SK-N-SH (cell line): Measurements from ENCODE around the gene GABRB1. TPM values are rescaled to one million over a fixed set of nuclear protein-coding genes. Genes with fewer than 3 reads are reported as not detected.

ENCODE experiments used
- CTCF ChIA-PET: fragments of 300-600, 350-600 bp; formaldehyde crosslinking; extraction: SDS; loops from one replicate; lab custom pipeline; 2021; lab: Yijun Ruan, JAX
- POLR2A ChIA-PET: fragments of 350-600 bp; sonication (Branson Sonifier 250); formaldehyde crosslinking; extraction: SDS; loops from one replicate; lab custom pipeline; 2020; ENCODE audit warnings: antibody characterized with exemption, inconsistent platforms; lab: Yijun Ruan, JAX
- DNase-seq: peaks from one replicate; pipeline ENCODE4 v3.0.0; 2012
- H2AFZ ChIP-seq: fragments of 200-600 bp; sonication (generic); 2 replicates; pipeline ENCODE4 v1.8.1; 2016; ENCODE audit warnings: antibody characterized with exemption, mild to moderate bottlenecking, low read depth
- H3F3A ChIP-seq: fragments of 200-600 bp; sonication (generic); replicated peaks from 2 replicates; pipeline ENCODE3; 2016; ENCODE audit warnings: antibody characterized with exemption, mild to moderate bottlenecking; ENCODE audit not compliant: insufficient read depth
- H3K27ac ChIP-seq, 2 experiments: fragments of 200-500 bp in 1 of 2; fragments of 200-600 bp in 1 of 2; sonication (Bioruptor generic) in 1 of 2; sonication (generic), shearing (Covaris generic) in 1 of 2; 2 replicates each; pipeline versions ENCODE4 v1.5.1 to v1.6.1; 2014 to 2016; ENCODE audit warnings: low read depth in 2 of 2, inconsistent platforms in 1 of 2, low read length in 1 of 2, mild to moderate bottlenecking in 1 of 2, mixed read lengths in 1 of 2
- H3K27me3 ChIP-seq: fragments of 200-600 bp; sonication (generic), shearing (Covaris generic); 2 replicates; pipeline ENCODE4 v1.6.1; 2016; ENCODE audit warnings: mixed run types; ENCODE audit not compliant: insufficient read depth
- H3K36me3 ChIP-seq, 2 experiments: fragments of 200-500 bp in 1 of 2; fragments of 200-600 bp in 1 of 2; sonication (Bioruptor generic) in 1 of 2; sonication (generic) in 1 of 2; replicated peaks in 1 of 2; 2 replicates each; pipeline versions ENCODE3 to v1.5.1; 2014 to 2016; ENCODE audit warnings: low read length in 1 of 2, mild to moderate bottlenecking in 1 of 2; ENCODE audit not compliant: insufficient read depth in 2 of 2, control insufficient read depth in 1 of 2
- H3K4me1 ChIP-seq, 2 experiments: fragments of 200-500 bp in 1 of 2; fragments of 200-600 bp in 1 of 2; sonication (Bioruptor generic) in 1 of 2; sonication (generic), shearing (Covaris generic) in 1 of 2; 2 replicates each; pipeline versions ENCODE4 v1.5.1 to v1.6.1; 2014 to 2016; ENCODE audit warnings: low read depth in 1 of 2, low read length in 1 of 2, mixed run types in 1 of 2; ENCODE audit not compliant: insufficient read depth in 2 of 2, control insufficient read depth in 1 of 2
- H3K4me2 ChIP-seq: fragments of 200-600 bp; sonication (generic), shearing (Covaris generic); 2 replicates; pipeline ENCODE4 v1.6.1; 2017; ENCODE audit warnings: mixed run types
- H3K4me3 ChIP-seq, 2 experiments: fragments of 200-500 bp in 1 of 2; fragments of 200-600 bp in 1 of 2; sonication (Bioruptor generic) in 1 of 2; sonication (generic), shearing (Covaris generic) in 1 of 2; 2 replicates each; pipeline versions ENCODE4 v1.5.1 to v1.8.1; 2014 to 2016; ENCODE audit warnings: low read depth in 2 of 2, inconsistent platforms in 1 of 2, low read length in 1 of 2, mild to moderate bottlenecking in 1 of 2, mixed read lengths in 1 of 2, moderate library complexity in 1 of 2
- H3K79me2 ChIP-seq: fragments of 200-600 bp; sonication (generic); 2 replicates; pipeline ENCODE4 v1.8.1; 2017; ENCODE audit warnings: mild to moderate bottlenecking; ENCODE audit not compliant: insufficient read depth
- H3K9ac ChIP-seq: fragments of 200-600 bp; sonication (generic); 2 replicates; pipeline ENCODE4 v1.6.1; 2017; ENCODE audit warnings: mixed run types
- H3K9me2 ChIP-seq: fragments of 200-600 bp; sonication (generic); 2 replicates; pipeline ENCODE4 v1.6.1; 2017; ENCODE audit warnings: mixed run types
- H3K9me3 ChIP-seq: fragments of 200-600 bp; sonication (generic); 2 replicates; pipeline ENCODE4 v1.6.1; 2017; ENCODE audit warnings: mixed run types, mild to moderate bottlenecking, moderate library complexity
- H4K20me1 ChIP-seq: fragments of 200-600 bp; sonication (generic); 2 replicates; pipeline ENCODE4 v1.6.1; 2017; ENCODE audit warnings: mild to moderate bottlenecking, mixed run types; ENCODE audit not compliant: insufficient read depth
- CHD2 ChIP-seq: fragments of 150-350 bp; IDR thresholded peaks from 2 replicates; pipeline ENCODE4 v1.6.1; 2018; ENCODE audit warnings: low read length; ENCODE audit not compliant: partially characterized antibody
- EP300 ChIP-seq, 2 experiments: IDR thresholded peaks; 2 replicates each; pipeline versions ENCODE4 v1.4.0 to v1.6.1; 2012; ENCODE audit warnings: borderline replicate concordance in 1 of 2, low read depth in 1 of 2, low read length in 1 of 2
- FOXM1 ChIP-seq: IDR thresholded peaks from 2 replicates; pipeline ENCODE4 v1.4.0; 2012; ENCODE audit warnings: low read depth, mild to moderate bottlenecking
- GABPA ChIP-seq: IDR thresholded peaks from 2 replicates; pipeline ENCODE4 v1.4.0; 2012; ENCODE audit warnings: low read depth, mild to moderate bottlenecking
- IRF3 ChIP-seq: fragments of 150-350 bp; IDR thresholded peaks from 2 replicates; pipeline ENCODE4 v1.6.1; 2016; ENCODE audit warnings: mild to moderate bottlenecking, low read depth, low read length
- MXI1 ChIP-seq: IDR thresholded peaks from 2 replicates; pipeline ENCODE4 v1.6.1; 2012; ENCODE audit warnings: mild to moderate bottlenecking, low read depth, low read length, improper control_type of control experiment
- NFIC ChIP-seq: IDR thresholded peaks from 2 replicates; pipeline ENCODE4 v1.4.0; 2012; ENCODE audit warnings: borderline replicate concordance
- NRF1 ChIP-seq: IDR thresholded peaks from 2 replicates; pipeline ENCODE4 v1.6.1; 2012; ENCODE audit warnings: low read depth, mild to moderate bottlenecking, low read length
- PBX3 ChIP-seq: IDR thresholded peaks from 2 replicates; pipeline ENCODE4; 2012
- POLR2AphosphoS5 ChIP-seq: IDR thresholded peaks from 2 replicates; pipeline ENCODE4 v1.6.1; 2012; ENCODE audit warnings: low read depth, low read length
- RAD21 ChIP-seq: IDR thresholded peaks from 2 replicates; pipeline ENCODE4 v1.6.1; 2012; ENCODE audit warnings: mild to moderate bottlenecking, low read length
- TAF1 ChIP-seq: IDR thresholded peaks from 2 replicates; pipeline ENCODE4 v1.6.1; 2012; ENCODE audit warnings: low read depth, mild to moderate bottlenecking, low read length, moderate library complexity, borderline replicate concordance
- TCF12 ChIP-seq: IDR thresholded peaks from 2 replicates; pipeline ENCODE4 v1.4.0; 2012
- USF1 ChIP-seq: IDR thresholded peaks from 2 replicates; pipeline ENCODE4 v1.4.0; 2012; ENCODE audit warnings: low read depth, borderline replicate concordance
- ZBTB33 ChIP-seq: IDR thresholded peaks from 2 replicates; pipeline ENCODE4 v1.4.0; 2012; ENCODE audit warnings: low read depth, borderline replicate concordance
- WGBS: methylation state at CpG from one replicate; pipeline ENCODE4 v1.1.6; 2017; ENCODE audit warnings: low lambda C conversion rate; 5-methylcytosine and 5-hydroxymethylcytosine counted together
- polyA plus RNA-seq, 3 experiments: library from polyadenylated mRNA; depleted of rRNA; stranded (reverse); fragments of >200 nt; gene quantifications; 2 replicates each; pipeline ENCODE4 v1.2.3, GENCODE V29; 2012

The GABRB1 gene
- polyA plus RNA-seq, 1 of the 3 experiments (the other 2 are of a cell fraction): not detected

- Histone ChIP-seq H3K9me3 (no peaks in the 10 kb centered on the region), H3K4me2 (no peak overlapping the region), H3K79me2 (no peaks in the 10 kb centered on the region), H3F3A (no peaks in the 10 kb centered on the region), H3K27me3 (peaks cover 9% of the 10 kb centered on the region; the same call in 1 of the 2 replicates), H3K27ac (no peak overlapping the region), H3K9ac (no peak overlapping the region), H3K4me3 (no peak overlapping the region), H4K20me1 (no peaks in the 10 kb centered on the region), H3K36me3 (no peaks in the 10 kb centered on the region), H3K4me1 (no peaks in the 10 kb centered on the region), H3K9me2 (no peaks in the 10 kb centered on the region), H2AFZ (no peak overlapping the region)
- CTCF ChIA-PET: interaction anchor here (2.2 kb wide), 1 partner anchor 17 kb away, joined by 8 read pairs; no protein-coding TSS in a partner anchor
- TF ChIP-seq GABPA (no peak), MXI1 (no peak), NFIC (no peak)
- POLR2A ChIA-PET: no interaction called here
- 0% methylated on average over 1 of the region's 1 CpG for WGBS
- no peak for DNase-seq
These were observed 73.6 kb downstream of the GABRB1 start for GRCh38 chr4:47104986-47105385.

- H3K9ac ChIP-seq: no peak overlapping the region
- no peaks in the 10 kb centered on the region for H3K4me1 ChIP-seq
- H3F3A ChIP-seq: no peaks in the 10 kb centered on the region
- POLR2A ChIA-PET: no interaction called here
- peaks cover 9% of the 10 kb centered on the region; the same call in 1 of the 2 replicates for H3K27me3 ChIP-seq
- no peak overlapping the region for H2AFZ ChIP-seq
- H3K4me2 ChIP-seq: no peak overlapping the region
- H3K36me3 ChIP-seq: no peaks in the 10 kb centered on the region
- no peak for DNase-seq
- H3K9me2 ChIP-seq: no peaks in the 10 kb centered on the region
- H3K9me3 ChIP-seq: no peaks in the 10 kb centered on the region
- WGBS: 3% methylated on average over 1 of the region's 1 CpG
- H4K20me1 ChIP-seq: no peaks in the 10 kb centered on the region
- no peak for TF ChIP-seq CHD2
- no peak for TF ChIP-seq TCF12
- no peak for TF ChIP-seq PBX3
- TF ChIP-seq TAF1: no peak
- no peak for TF ChIP-seq POLR2AphosphoS5
- no peak for TF ChIP-seq NRF1
- no peak for TF ChIP-seq ZBTB33
- no peak for TF ChIP-seq FOXM1
- no peak for TF ChIP-seq RAD21
- TF ChIP-seq USF1: no peak
- no peak for TF ChIP-seq IRF3
- no peak for TF ChIP-seq MXI1
- TF ChIP-seq EP300 (IDR thresholded peaks at IDR 0.05; ENCODE audit: borderline replicate concordance in 1 of 2, low read depth in 1 of 2, low read length in 1 of 2): no peak
- no peaks in the 10 kb centered on the region for H3K79me2 ChIP-seq
- CTCF ChIA-PET: interaction anchor here (2.2 kb wide), 1 partner anchor 16 kb away, joined by 8 read pairs; no protein-coding TSS in a partner anchor
- no peak overlapping the region for H3K4me3 ChIP-seq
- no peak overlapping the region for H3K27ac ChIP-seq
These were observed 75.2 kb downstream of the GABRB1 start for GRCh38 chr4:47106561-47106960.
